DOHH2 (cell line): ENCODE results near the gene SOCS6.

Source experiments
- H3F3A ChIP-seq: fragments of 200-600 bp; sonication (generic), shearing (Covaris generic); 2 replicates; pipeline ENCODE4 v1.6.0; 2016; ENCODE audit warnings: antibody characterized with exemption, mild to moderate bottlenecking; ENCODE audit not compliant: control insufficient read depth, insufficient read depth
- H3K27ac ChIP-seq: fragments of 200-600 bp; sonication (generic); 2 replicates; pipeline ENCODE4 v1.5.1; 2014; ENCODE audit warnings: low read depth, mild to moderate bottlenecking, low read length, moderate library complexity
- H3K27me3 ChIP-seq: fragments of 200-600 bp; sonication (generic); 2 replicates; pipeline ENCODE4 v1.6.1; 2014; ENCODE audit warnings: mild to moderate bottlenecking, low read length, mixed read lengths; ENCODE audit not compliant: control insufficient read depth
- H3K36me3 ChIP-seq: fragments of 200-600 bp; sonication (generic); 2 replicates; pipeline ENCODE4 v1.6.1; 2014; ENCODE audit warnings: mild to moderate bottlenecking, low read length, moderate library complexity, mixed read lengths; ENCODE audit not compliant: control insufficient read depth
- H3K4me1 ChIP-seq: fragments of 200-600 bp; sonication (generic); 2 replicates; pipeline ENCODE4 v1.6.1; 2014; ENCODE audit warnings: mild to moderate bottlenecking, low read length, mixed read lengths; ENCODE audit not compliant: control insufficient read depth
- H3K4me2 ChIP-seq: fragments of 200-600 bp; sonication (generic); 2 replicates; pipeline ENCODE4 v1.6.0; 2014; ENCODE audit warnings: mild to moderate bottlenecking, low read length, moderate library complexity
- H3K4me3 ChIP-seq: fragments of 200-600 bp; sonication (generic); 2 replicates; pipeline ENCODE4 v1.5.1; 2014; ENCODE audit warnings: mild to moderate bottlenecking, low read length, mixed read lengths
- H3K79me2 ChIP-seq: fragments of 200-600 bp; sonication (generic); 2 replicates; pipeline ENCODE4 v1.6.1; 2014; ENCODE audit warnings: mild to moderate bottlenecking, low read length, mixed read lengths; ENCODE audit not compliant: control insufficient read depth
- H3K9me2 ChIP-seq: fragments of 200-600 bp; sonication (generic); replicated peaks from 2 replicates; pipeline ENCODE4 v1.6.1; 2014; ENCODE audit warnings: mild to moderate bottlenecking, low read length, mixed read lengths; ENCODE audit not compliant: control insufficient read depth
- H3K9me3 ChIP-seq: fragments of 200-600 bp; sonication (generic); 2 replicates; pipeline ENCODE4 v1.6.1; 2014; ENCODE audit warnings: antibody characterized with exemption, low read length, mixed read lengths; ENCODE audit not compliant: control insufficient read depth, insufficient read depth
- H4K20me1 ChIP-seq: fragments of 200-600 bp; sonication (generic); 2 replicates; pipeline ENCODE4 v1.6.0; 2014; ENCODE audit warnings: low read depth, mild to moderate bottlenecking, antibody characterized with exemption, low read length, moderate library complexity; ENCODE audit not compliant: control insufficient read depth, insufficient read depth
- CTCF ChIP-seq: fragments of 200-600 bp; sonication (generic); IDR thresholded peaks from one replicate; pipeline ENCODE4 v1.5.1; 2014; ENCODE audit warnings: antibody characterized with exemption, mild to moderate bottlenecking, low read depth, low read length; ENCODE audit not compliant: poor library complexity, severe bottlenecking
- EZH2phosphoT487 ChIP-seq: fragments of 200-600 bp; sonication (generic); IDR thresholded peaks from 2 replicates; pipeline ENCODE4 v1.6.1; 2017; ENCODE audit warnings: borderline replicate concordance, mild to moderate bottlenecking, antibody characterized with exemption, low read length, moderate library complexity, mixed read lengths

SOCS6 gene

DNA sequence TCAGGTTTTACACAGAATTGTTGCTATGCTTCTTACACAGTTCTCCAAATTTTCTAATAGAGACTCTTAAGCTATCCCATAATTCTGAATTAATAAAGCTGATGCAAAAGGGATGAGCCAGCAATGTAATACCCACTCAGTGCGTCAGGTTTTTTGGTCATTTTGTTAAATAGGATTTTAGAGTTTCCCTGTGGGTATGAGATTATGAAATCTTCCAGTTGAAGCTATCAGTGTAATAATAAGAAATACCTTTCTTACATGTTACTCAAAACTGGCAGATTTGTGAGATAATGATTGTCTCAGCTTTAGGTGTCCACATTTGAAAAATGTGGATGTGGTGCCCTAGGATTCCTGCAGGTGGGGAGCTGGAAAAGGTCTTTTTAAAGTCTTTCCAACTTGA lies 44.5 kb downstream of the SOCS6 start:
- Histone ChIP-seq H3F3A (no peaks in the 10 kb centered on the region), H3K9me3 (no peaks in the 10 kb centered on the region), H3K4me2 (no peak overlapping the region), H3K9me2 (no peaks in the 10 kb centered on the region), H3K4me1 (peaks cover 3% of the 10 kb centered on the region), H4K20me1 (no peaks in the 10 kb centered on the region), H3K79me2 (no peaks in the 10 kb centered on the region), H3K36me3 (no peaks in the 10 kb centered on the region), H3K27me3 (no peaks in the 10 kb centered on the region), H3K4me3 (no peak overlapping the region), H3K27ac (no peak overlapping the region)
- TF ChIP-seq EZH2phosphoT487: no peak
- no peak for TF ChIP-seq CTCF

- H3K9me3 ChIP-seq: no peaks in the 10 kb centered on the region
- no peaks in the 10 kb centered on the region for H3K79me2 ChIP-seq
- H3K27ac ChIP-seq: no peak overlapping the region
- no peaks in the 10 kb centered on the region for H3K27me3 ChIP-seq
- H4K20me1 ChIP-seq: no peaks in the 10 kb centered on the region
- no peaks in the 10 kb centered on the region for H3K36me3 ChIP-seq
- H3K4me3 ChIP-seq: no peak overlapping the region
- peaks cover 1% of the 10 kb centered on the region for H3K4me1 ChIP-seq
- no peaks in the 10 kb centered on the region for H3F3A ChIP-seq
- no peak for TF ChIP-seq EZH2phosphoT487
- TF ChIP-seq CTCF: no peak
- H3K9me2 ChIP-seq: no peaks in the 10 kb centered on the region
- no peak overlapping the region for H3K4me2 ChIP-seq
These were observed 44.9 kb downstream of the SOCS6 start for GRCh38 chr18:70333757-70334156.

GRCh38 chr18:70334264-70334663 lies 45.4 kb downstream of the SOCS6 start:
- H3K4me1 ChIP-seq: no peaks in the 10 kb centered on the region
- no peak overlapping the region for H3K4me3 ChIP-seq
- H4K20me1 ChIP-seq: no peaks in the 10 kb centered on the region
- no peaks in the 10 kb centered on the region for H3F3A ChIP-seq
- TF ChIP-seq EZH2phosphoT487: no peak
- TF ChIP-seq CTCF: no peak
- H3K4me2 ChIP-seq: no peak overlapping the region
- no peaks in the 10 kb centered on the region for H3K9me2 ChIP-seq
- no peaks in the 10 kb centered on the region for H3K27me3 ChIP-seq
- no peaks in the 10 kb centered on the region for H3K36me3 ChIP-seq
- H3K27ac ChIP-seq: no peak overlapping the region
- no peaks in the 10 kb centered on the region for H3K79me2 ChIP-seq
- no peaks in the 10 kb centered on the region for H3K9me3 ChIP-seq

DNA sequence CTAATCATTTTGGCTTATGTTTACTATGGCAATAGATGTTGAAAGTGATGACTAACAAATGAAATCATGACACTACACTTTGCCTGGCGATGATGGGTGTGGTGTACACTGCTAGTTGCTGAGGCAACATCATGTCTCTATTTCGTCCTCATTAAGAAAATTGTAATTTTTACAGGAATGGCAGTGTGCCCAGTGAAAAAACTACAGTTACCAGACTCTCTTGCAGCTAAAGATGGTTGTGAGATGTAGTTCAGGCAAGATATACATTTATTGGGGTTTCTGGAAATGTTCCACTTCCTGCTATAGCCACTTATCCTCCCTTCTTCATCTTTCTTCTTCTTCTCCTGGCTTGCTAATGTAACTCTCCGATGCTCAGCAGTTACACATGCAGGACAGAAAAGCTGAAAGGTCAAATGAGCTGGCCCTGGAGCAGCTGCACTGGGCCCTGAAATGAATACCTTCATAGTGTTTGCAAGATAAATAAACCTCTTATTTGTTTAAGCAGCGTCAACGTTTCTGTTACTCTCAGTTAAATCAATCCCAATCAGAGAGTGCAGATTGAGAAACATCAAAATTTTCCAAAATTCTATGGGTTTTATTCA lies 46.0 kb downstream of the SOCS6 start:
- H3K9me2 ChIP-seq: no peaks in the 10 kb centered on the region
- no peaks in the 10 kb centered on the region for H4K20me1 ChIP-seq
- no peaks in the 10 kb centered on the region for H3K9me3 ChIP-seq
- no peak for TF ChIP-seq CTCF
- H3K79me2 ChIP-seq: no peaks in the 10 kb centered on the region
- no peaks in the 10 kb centered on the region for H3K27me3 ChIP-seq
- H3K36me3 ChIP-seq: no peaks in the 10 kb centered on the region
- no peaks in the 10 kb centered on the region for H3K4me1 ChIP-seq
- H3K4me2 ChIP-seq: no peak overlapping the region
- H3K27ac ChIP-seq: no peak overlapping the region
- no peak overlapping the region for H3K4me3 ChIP-seq
- H3F3A ChIP-seq: no peaks in the 10 kb centered on the region
